Left ventricle myocardium superior (tissue), 1 donor: ENCODE measurements around the gene MPHOSPH8. TPM values are rescaled to one million over a fixed set of nuclear protein-coding genes. Genes with fewer than 3 reads are reported as not detected.

Source experiments
- ATAC-seq: fragments of 200-7000 bp; cut with Tn5 transposase; one replicate; pipeline ENCODE4 v1.9.1; 2020; ENCODE audit warnings: mild to moderate bottlenecking, moderate library complexity
- DNase-seq: peaks from one replicate; pipeline ENCODE4 v3.0.0-alpha.2; 2020
- intact Hi-C: fragments of 100-400 bp; cut with micrococcal nuclease; formaldehyde crosslinking; loops from one replicate; pipeline ENCODE4 v1.11.0; 2022
- long read RNA-seq: library from polyadenylated mRNA; unstranded; transcript quantifications from one replicate; pipeline ENCODE4 v2.0.0, GENCODE V29; 2021
- total RNA-seq: library from RNA; stranded (reverse); fragmentation: NEBNext Ultra II Directional; extraction: Animal tissue kit (Norgen Biotek cat#: 25700); gene quantifications from one replicate; pipeline ENCODE4 v1.2.1, GENCODE V29; 2021
- donor health status: DM: no; HTN: yes; CAD: no; lungs with severe emphysema.

The MPHOSPH8 gene
- 29.2 TPM for total RNA-seq
- long read RNA-seq, full-length matches to known transcripts, result 3 of 40 reads
- long read RNA-seq, partial matches to known transcripts, result 33 of 40 reads
- long read RNA-seq, other reads (novel, unspliced or antisense), result 4 of 40 reads

- DNase-seq (peak; percentile 95), ATAC-seq (peak; percentile 99)
- intact Hi-C loops, result no loop called here
Observed at GRCh38 chr13:19633479-19634255, at the start of gene MPHOSPH8. Gene MPHOSPH8 (plus strand): TSS chr13:19633659. CDS start chr13:19633749, 90 bp downstream.

- ATAC-seq (peak; percentile 57), DNase-seq (peak; percentile 36)
- intact Hi-C loops, result no loop called here
Observed at GRCh38 chr13:19586904-19587634, 46.4 kb upstream of the MPHOSPH8 start.

GRCh38 chr13:19587635-19588300 is 45.7 kb upstream of the MPHOSPH8 start:
- ATAC-seq, result peak; percentile 71

GRCh38 chr13:19589312-19589711 is 44.1 kb upstream of the MPHOSPH8 start:
- ATAC-seq (no peak), DNase-seq (no peak)
- intact Hi-C loops, result no loop called here

More at GRCh38 chr13:19587635-19588300, 45.7 kb upstream of the MPHOSPH8 start:
- no peak for DNase-seq
- intact Hi-C loops, result no loop called here

GRCh38 chr13:19590423-19590822 is 43.0 kb upstream of the MPHOSPH8 start:
- intact Hi-C loops, result no loop called here
- no peak for DNase-seq

GRCh38 chr13:19591864-19592263 is 41.6 kb upstream of the MPHOSPH8 start:
- intact Hi-C loops, result no loop called here
- no peak for DNase-seq
- no peak for ATAC-seq

More at GRCh38 chr13:19590423-19590822, 43.0 kb upstream of the MPHOSPH8 start:
- no peak for ATAC-seq

- DNase-seq (no peak), ATAC-seq (no peak)
- intact Hi-C loops, result no loop called here
Observed at GRCh38 chr13:19592657-19593180, 40.7 kb upstream of the MPHOSPH8 start.

GRCh38 chr13:19596086-19596485 is 37.4 kb upstream of the MPHOSPH8 start:
- DNase-seq (no peak), ATAC-seq (no peak)
- intact Hi-C loops, result no loop called here

- ATAC-seq, result no peak
- intact Hi-C loops, result no loop called here
- DNase-seq, result no peak
Observed at GRCh38 chr13:19596960-19597361, 36.5 kb upstream of the MPHOSPH8 start.

- ATAC-seq (no peak), DNase-seq (no peak)
- intact Hi-C loops, result no loop called here
Observed at GRCh38 chr13:19597523-19597922, 35.9 kb upstream of the MPHOSPH8 start.

- ATAC-seq (peak; percentile 94), DNase-seq (peak; percentile 64)
- intact Hi-C loops, result no loop called here
Observed at GRCh38 chr13:19601749-19602725, 31.4 kb upstream of the MPHOSPH8 start.

- ATAC-seq (no peak), DNase-seq (no peak)
- intact Hi-C loops, result no loop called here
Observed at GRCh38 chr13:19604306-19604705, 29.2 kb upstream of the MPHOSPH8 start.

GRCh38 chr13:19605161-19605955 is 28.1 kb upstream of the MPHOSPH8 start:
- DNase-seq (no peak), ATAC-seq (no peak)
- intact Hi-C loops, result no loop called here

- ATAC-seq (no peak), DNase-seq (no peak)
- intact Hi-C loops, result no loop called here
Observed at GRCh38 chr13:19606152-19606551, 27.3 kb upstream of the MPHOSPH8 start.

- DNase-seq, result no peak
- no peak for ATAC-seq
- intact Hi-C loops, result no loop called here
Observed at GRCh38 chr13:19606737-19607136, 26.7 kb upstream of the MPHOSPH8 start.

GRCh38 chr13:19607523-19608078 is 25.9 kb upstream of the MPHOSPH8 start:
- ATAC-seq, result no peak
- intact Hi-C loops, result no loop called here
- DNase-seq, result no peak

GRCh38 chr13:19618977-19619376 is 14.5 kb upstream of the MPHOSPH8 start:
- intact Hi-C loops, result no loop called here
- no peak for ATAC-seq
- no peak for DNase-seq
